Breast epithelium (tissue), 4 donors: ENCODE measurements around the gene UBTD1. TPM values are rescaled to one million over a fixed set of nuclear protein-coding genes. Genes with fewer than 3 reads are reported as not detected.

ENCODE experiments used
- DNase-seq, 2 donors: peaks; one replicate each; pipeline ENCODE4 v3.0.0-alpha.2; 2019; ENCODE audit warnings: low spot score in 2 of 2
- H3K27ac ChIP-seq, 2 donors: fragments of 200-600 bp; sonication (generic) in 1 of 2; one replicate each; pipeline ENCODE4 v1.5.1; 2016 to 2019; ENCODE audit warnings: mild to moderate bottlenecking in 1 of 2
- H3K27me3 ChIP-seq, 2 donors: fragments of 200-600 bp; sonication (generic) in 1 of 2; one replicate each; pipeline versions ENCODE4 v1.5.1 to v1.6.0; 2017 to 2019; ENCODE audit warnings: control low read depth in 1 of 2, mild to moderate bottlenecking in 1 of 2
- H3K36me3 ChIP-seq: fragments of 200-600 bp; one replicate; pipeline ENCODE4 v1.5.1; 2019
- H3K4me1 ChIP-seq, 2 donors: fragments of 200-600 bp; sonication (generic); one replicate each; pipeline ENCODE4 v1.5.1; 2016 to 2019; ENCODE audit warnings: control low read depth in 1 of 2
- H3K4me3 ChIP-seq, 3 donors: fragments of 200-600 bp; sonication (generic); 1 replicate in 2 of 3; 2 replicates in 1 of 3; pipeline ENCODE4 v1.5.1; 2016 to 2019; ENCODE audit warnings: mild to moderate bottlenecking in 3 of 3, moderate library complexity in 2 of 3
- H3K9me3 ChIP-seq, 2 donors: fragments of 200-600 bp; sonication (generic) in 1 of 2; one replicate each; pipeline ENCODE4 v1.5.1; 2016 to 2019; ENCODE audit warnings: control low read depth in 1 of 2
- POLR2A ChIP-seq: fragments of 450-650 bp; IDR thresholded peaks from one replicate; pipeline ENCODE4 v1.6.1; 2016; ENCODE audit warnings: antibody characterized with exemption, mild to moderate bottlenecking, moderate library complexity
- POLR2AphosphoS5 ChIP-seq, 3 donors: sonication (generic); formaldehyde crosslinking; IDR thresholded peaks; one replicate each; pipeline ENCODE4 v1.6.1; 2017; ENCODE audit warnings: antibody characterized with exemption in 3 of 3
- intact Hi-C: fragments of 100-400 bp; cut with DNase I; formaldehyde crosslinking; loops from one replicate; pipeline ENCODE4 v1.15.1; 2023; ENCODE audit warnings: low total_unique reads
- total RNA-seq, 3 donors: library from RNA; depleted of rRNA; stranded (reverse); fragments of >200 nt; gene quantifications; one replicate each; pipeline ENCODE4 v1.1.0, GENCODE V29; 2016
- TF ChIP-seq, protein P1 (sequence below), 3 donors: fragments of 450-650 bp; IDR thresholded peaks; one replicate each; pipeline ENCODE4 v1.5.1; 2016 to 2017; ENCODE audit warnings: antibody characterized with exemption in 3 of 3, mild to moderate bottlenecking in 3 of 3, moderate library complexity in 3 of 3

UBTD1 gene
- total RNA-seq, 3 donors from 2014 or later, result 9.9 to 14.7 (median 12.4) TPM

DNA sequence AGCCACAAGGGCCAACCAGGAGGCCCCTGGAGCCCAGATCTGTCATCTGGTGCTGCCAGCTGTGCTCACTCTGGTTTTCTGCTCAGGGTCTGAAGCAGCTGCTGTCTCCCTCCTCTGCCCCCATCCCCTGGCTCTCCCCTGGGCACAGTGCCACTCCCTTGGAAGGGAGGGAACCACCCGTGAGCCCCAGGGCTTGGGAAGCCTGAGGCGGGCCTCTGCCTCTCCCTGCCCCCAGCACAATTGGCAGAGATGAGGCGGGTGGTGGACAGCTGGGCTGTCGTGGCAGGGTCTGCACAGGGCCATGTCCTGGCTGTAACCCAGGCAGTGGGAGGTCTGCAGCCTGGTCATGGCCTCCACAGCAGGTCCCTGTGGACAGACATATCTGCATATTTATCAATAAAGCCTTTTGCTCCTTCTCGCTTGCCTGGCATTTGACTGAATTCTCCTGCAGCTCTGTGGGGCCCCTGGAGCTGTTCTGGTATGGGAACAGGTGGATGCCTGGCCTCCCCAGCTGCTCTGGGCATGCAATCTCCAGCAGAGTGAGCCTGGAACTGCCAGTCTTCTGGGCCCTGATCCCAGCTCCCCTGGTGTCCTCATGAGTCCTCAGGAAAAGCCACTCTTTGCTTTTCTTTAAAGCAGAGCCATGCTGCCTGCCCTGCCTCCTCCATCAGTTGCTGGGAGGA, 72.2 kb downstream of the UBTD1 start:
- no peak for TF ChIP-seq POLR2AphosphoS5 (IDR thresholded peaks at IDR 0.05)
- TF ChIP-seq, protein P1, sequence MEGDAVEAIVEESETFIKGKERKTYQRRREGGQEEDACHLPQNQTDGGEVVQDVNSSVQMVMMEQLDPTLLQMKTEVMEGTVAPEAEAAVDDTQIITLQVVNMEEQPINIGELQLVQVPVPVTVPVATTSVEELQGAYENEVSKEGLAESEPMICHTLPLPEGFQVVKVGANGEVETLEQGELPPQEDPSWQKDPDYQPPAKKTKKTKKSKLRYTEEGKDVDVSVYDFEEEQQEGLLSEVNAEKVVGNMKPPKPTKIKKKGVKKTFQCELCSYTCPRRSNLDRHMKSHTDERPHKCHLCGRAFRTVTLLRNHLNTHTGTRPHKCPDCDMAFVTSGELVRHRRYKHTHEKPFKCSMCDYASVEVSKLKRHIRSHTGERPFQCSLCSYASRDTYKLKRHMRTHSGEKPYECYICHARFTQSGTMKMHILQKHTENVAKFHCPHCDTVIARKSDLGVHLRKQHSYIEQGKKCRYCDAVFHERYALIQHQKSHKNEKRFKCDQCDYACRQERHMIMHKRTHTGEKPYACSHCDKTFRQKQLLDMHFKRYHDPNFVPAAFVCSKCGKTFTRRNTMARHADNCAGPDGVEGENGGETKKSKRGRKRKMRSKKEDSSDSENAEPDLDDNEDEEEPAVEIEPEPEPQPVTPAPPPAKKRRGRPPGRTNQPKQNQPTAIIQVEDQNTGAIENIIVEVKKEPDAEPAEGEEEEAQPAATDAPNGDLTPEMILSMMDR (IDR thresholded peaks at IDR 0.05), result no peak
- no peak for TF ChIP-seq POLR2A
- H3K27ac ChIP-seq, result peak overlapping the region in 1 of 2 donors; percentile 79
- no peak for DNase-seq
- H3K27me3 ChIP-seq, result no peaks in the 10 kb centered on the region
- no peaks in the 10 kb centered on the region for H3K9me3 ChIP-seq
- intact Hi-C loops, result no loop called here
- H3K36me3 ChIP-seq, result no peaks in the 10 kb centered on the region
- no peaks in the 10 kb centered on the region for H3K4me1 ChIP-seq
- no peak overlapping the region for H3K4me3 ChIP-seq

DNA sequence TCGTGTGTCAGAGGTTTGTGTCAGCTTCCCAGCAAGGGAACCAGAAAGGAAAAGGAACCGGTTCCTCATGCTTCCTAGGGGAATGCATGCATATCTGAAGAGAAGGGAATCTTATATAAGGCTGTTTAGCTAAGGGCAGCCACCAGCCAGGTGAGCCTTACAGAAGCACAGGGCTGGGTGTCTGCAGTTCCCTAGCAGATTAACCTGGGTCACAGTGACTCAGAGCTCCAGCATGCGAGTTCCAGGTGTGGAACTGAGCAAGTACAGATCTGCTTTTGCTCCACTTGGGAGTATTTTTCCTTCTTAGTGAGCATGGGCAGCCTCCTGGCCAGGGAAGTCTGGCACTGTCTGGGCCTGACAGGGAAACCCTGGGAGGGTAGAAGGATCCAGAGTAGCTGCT, 72.9 kb downstream of the UBTD1 start:
- no peaks in the 10 kb centered on the region for H3K4me1 ChIP-seq
- peak in 1 of 2 donors; percentile 39 for DNase-seq
- peak overlapping the region; percentile 56 to 79 for H3K27ac ChIP-seq
- H3K36me3 ChIP-seq, result no peaks in the 10 kb centered on the region
- intact Hi-C loops, result no loop called here
- no peaks in the 10 kb centered on the region for H3K27me3 ChIP-seq
- TF ChIP-seq POLR2AphosphoS5 (IDR thresholded peaks at IDR 0.05) (no peak), POLR2A (no peak)
- TF ChIP-seq, protein P1 (IDR thresholded peaks at IDR 0.05), result no peak
- no peaks in the 10 kb centered on the region for H3K9me3 ChIP-seq
- H3K4me3 ChIP-seq, result no peak overlapping the region

DNA sequence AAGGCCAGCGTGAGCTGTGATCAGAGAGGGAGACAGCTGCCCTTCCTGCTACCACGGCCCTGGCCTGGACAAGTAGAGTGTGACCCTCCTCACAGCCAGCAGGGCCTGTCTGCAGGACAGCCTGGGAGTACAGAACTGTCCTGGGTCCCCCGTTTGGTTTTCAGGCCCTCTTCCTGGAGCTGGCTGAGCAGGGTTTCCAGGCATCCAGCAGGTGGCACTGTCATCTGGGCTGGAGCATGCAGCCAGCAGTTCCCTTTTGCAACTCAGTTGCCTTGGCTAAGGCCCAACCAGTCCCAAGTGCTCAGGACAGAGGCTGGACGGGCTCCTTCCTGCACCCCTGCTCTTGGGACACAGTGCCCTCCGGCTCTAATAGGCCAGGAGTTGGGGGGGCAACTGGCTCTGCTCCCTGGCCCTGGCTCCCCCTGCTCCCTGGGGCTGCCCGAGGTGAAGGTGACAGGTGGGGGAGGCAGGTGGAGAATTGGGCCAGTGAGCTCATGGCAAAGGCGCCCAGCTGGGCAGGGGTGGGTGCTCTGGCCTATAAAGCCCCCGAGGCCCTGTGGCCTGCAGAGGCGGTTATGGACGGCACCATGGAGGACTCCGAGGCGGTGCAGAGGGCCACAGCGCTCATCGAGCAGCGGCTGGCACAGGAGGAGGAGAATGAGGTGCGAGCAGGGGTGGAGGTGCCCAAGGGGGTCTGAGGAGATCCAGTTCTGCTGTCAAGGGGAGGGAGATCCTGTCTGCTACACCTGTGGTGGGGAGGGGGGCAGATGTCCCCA, 73.7 kb downstream of the UBTD1 start, which contains the start of gene ANKRD2:
Gene ANKRD2, plus strand, starts transcription at position 566 of the 776 bp plus-strand sequence. Its CDS starts 10 bp downstream, at position 576.
- intact Hi-C loops, result no loop called here
- no peaks in the 10 kb centered on the region for H3K27me3 ChIP-seq
- peak; percentile 61 to 74 for DNase-seq
- H3K4me1 ChIP-seq, result no peaks in the 10 kb centered on the region
- H3K9me3 ChIP-seq, result no peaks in the 10 kb centered on the region
- no peaks in the 10 kb centered on the region for H3K36me3 ChIP-seq
- H3K4me3 ChIP-seq, result no peak within 1 kb of the TSS
- TF ChIP-seq POLR2A (no peak), POLR2AphosphoS5 (IDR thresholded peaks at IDR 0.05) (peak in 1 of 3 donors; percentile 29)
- TF ChIP-seq, protein P1 (IDR thresholded peaks at IDR 0.05), result peak; percentile 63 to 86 (median 80)
- H3K27ac ChIP-seq, result peak within 1 kb of the TSS; percentile 79 to 80

DNA sequence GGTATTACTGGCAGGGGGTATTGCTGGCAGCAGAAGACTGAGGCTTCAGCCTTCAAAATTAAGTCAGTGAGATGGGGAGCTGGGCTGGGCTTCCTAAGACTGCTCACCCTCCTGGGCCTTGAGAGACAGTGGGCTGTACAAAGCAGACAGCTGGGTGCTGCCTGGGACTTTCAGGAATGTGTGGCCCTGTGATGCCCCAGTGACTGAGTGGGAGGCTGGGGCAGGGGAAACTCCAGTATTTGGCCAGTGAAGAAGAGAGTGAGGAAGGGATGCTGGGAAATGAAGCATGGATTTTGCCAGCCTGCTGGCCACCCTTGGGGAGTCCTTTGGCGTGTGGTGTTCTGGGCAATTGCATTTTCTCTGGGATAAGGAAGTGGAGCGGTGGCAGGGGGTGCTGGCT, 74.3 kb downstream of the UBTD1 start:
- intact Hi-C loops, result no loop called here

More for the DNA sequence above, 74.3 kb downstream of the UBTD1 start:
- H3K27me3 ChIP-seq, result no peaks in the 10 kb centered on the region
- H3K4me1 ChIP-seq, result no peaks in the 10 kb centered on the region
- H3K9me3 ChIP-seq, result no peaks in the 10 kb centered on the region
- DNase-seq, result no peak
- peak overlapping the region in 1 of 2 donors; percentile 79 for H3K27ac ChIP-seq
- no peaks in the 10 kb centered on the region for H3K36me3 ChIP-seq
- H3K4me3 ChIP-seq, result no peak overlapping the region
- TF ChIP-seq POLR2AphosphoS5 (IDR thresholded peaks at IDR 0.05), result no peak
- TF ChIP-seq, protein P1 (IDR thresholded peaks at IDR 0.05), result no peak
- TF ChIP-seq POLR2A, result no peak
